ENCODE results near the gene ASB10. TPM values are rescaled to one million over a fixed set of nuclear protein-coding genes. Genes with fewer than 3 reads are reported as not detected.

ASB10 gene
- total and polyA plus RNA-seq, 2 experiments from 2014 or later: not detected

DNA sequence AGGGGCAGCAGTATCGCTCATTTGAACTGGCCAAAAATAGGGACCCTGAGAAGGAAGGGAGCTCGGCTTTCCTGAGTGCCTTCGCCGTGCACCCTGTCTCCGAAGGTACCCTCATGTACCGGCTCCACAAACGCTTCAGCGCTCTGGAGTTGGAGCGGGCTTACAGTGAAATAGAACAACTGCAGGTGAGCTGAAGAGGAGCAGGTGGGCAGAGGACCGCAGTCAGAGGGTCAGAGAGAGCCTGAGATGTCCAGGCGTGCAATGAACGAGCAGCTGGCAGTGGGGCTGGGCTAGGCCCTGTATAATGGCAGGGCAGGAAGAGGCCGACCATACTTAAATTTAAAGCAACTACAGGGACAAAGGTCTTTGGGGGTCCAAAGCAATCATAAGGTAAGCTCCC lies 49.4 kb upstream of the ASB10 start:
- Histone ChIP-seq H3K4me1 (ENCODE audit: insufficient read depth) (peaks cover 6% of the 10 kb centered on the region; the same call in 1 of the 2 replicates), H3K9me2 (ENCODE audit: insufficient read depth) (no peaks in the 10 kb centered on the region), H3K36me3 (ENCODE audit: insufficient read depth) (no peaks in the 10 kb centered on the region), H3F3A (replicated peaks; ENCODE audit: low read depth) (no peaks in the 10 kb centered on the region), H4K20me1 (replicated peaks; ENCODE audit: insufficient read depth) (peaks cover 18% of the 10 kb centered on the region; the same call in 1 of the 2 replicates), H3K79me2 (replicated peaks; ENCODE audit: insufficient read depth) (peaks cover 19% of the 10 kb centered on the region), H2AFZ (no peak overlapping the region), H3K27ac (ENCODE audit: low read depth) (no peak overlapping the region), H3K4me3 (no peak overlapping the region), H3K27me3 (ENCODE audit: insufficient read depth) (no peaks in the 10 kb centered on the region), H3K4me2 (no peak overlapping the region)
- ATAC-seq (no peak), DNase-seq (ENCODE audit: low spot score) (no peak)
- no peak overlapping the region for H3K4me3 Mint-ChIP-seq
- H3K36me3 Mint-ChIP-seq (ENCODE audit: low read depth): peaks cover 17% of the 10 kb centered on the region
- TF ChIP-seq POLR2AphosphoS5 (IDR thresholded peaks at IDR 0.05; ENCODE audit: low read depth) (no peak), JUNB (IDR thresholded peaks at IDR 0.05; ENCODE audit: unreplicated experiment) (no peak), STAT1 (IDR thresholded peaks at IDR 0.05; ENCODE audit: unreplicated experiment) (no peak), EZH2phosphoT487 (IDR thresholded peaks at IDR 0.05; ENCODE audit: unreplicated experiment) (no peak), EZH2 (IDR thresholded peaks at IDR 0.05; ENCODE audit: low read depth, unreplicated experiment) (no peak), ZNF331 (CRISPR knock-in tag; IDR thresholded peaks at IDR 0.05; ENCODE audit: low read depth) (no peak), CREB1 (CRISPR knock-in tag; IDR thresholded peaks at IDR 0.05; ENCODE audit: low read depth) (no peak), NANOG (IDR thresholded peaks at IDR 0.05; ENCODE audit: borderline replicate concordance) (no peak)
- TF ChIP-seq, protein P1, sequence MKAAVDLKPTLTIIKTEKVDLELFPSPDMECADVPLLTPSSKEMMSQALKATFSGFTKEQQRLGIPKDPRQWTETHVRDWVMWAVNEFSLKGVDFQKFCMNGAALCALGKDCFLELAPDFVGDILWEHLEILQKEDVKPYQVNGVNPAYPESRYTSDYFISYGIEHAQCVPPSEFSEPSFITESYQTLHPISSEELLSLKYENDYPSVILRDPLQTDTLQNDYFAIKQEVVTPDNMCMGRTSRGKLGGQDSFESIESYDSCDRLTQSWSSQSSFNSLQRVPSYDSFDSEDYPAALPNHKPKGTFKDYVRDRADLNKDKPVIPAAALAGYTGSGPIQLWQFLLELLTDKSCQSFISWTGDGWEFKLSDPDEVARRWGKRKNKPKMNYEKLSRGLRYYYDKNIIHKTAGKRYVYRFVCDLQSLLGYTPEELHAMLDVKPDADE (IDR thresholded peaks at IDR 0.05): no peak
- H3K9me3 Mint-ChIP-seq: no peaks in the 10 kb centered on the region
- H3K4me1 Mint-ChIP-seq: peaks cover 23% of the 10 kb centered on the region
- H3K27me3 Mint-ChIP-seq (ENCODE audit: insufficient read depth, low read depth, poor library complexity): peaks cover 14% of the 10 kb centered on the region
- no peak overlapping the region for H3K27ac Mint-ChIP-seq

DNA sequence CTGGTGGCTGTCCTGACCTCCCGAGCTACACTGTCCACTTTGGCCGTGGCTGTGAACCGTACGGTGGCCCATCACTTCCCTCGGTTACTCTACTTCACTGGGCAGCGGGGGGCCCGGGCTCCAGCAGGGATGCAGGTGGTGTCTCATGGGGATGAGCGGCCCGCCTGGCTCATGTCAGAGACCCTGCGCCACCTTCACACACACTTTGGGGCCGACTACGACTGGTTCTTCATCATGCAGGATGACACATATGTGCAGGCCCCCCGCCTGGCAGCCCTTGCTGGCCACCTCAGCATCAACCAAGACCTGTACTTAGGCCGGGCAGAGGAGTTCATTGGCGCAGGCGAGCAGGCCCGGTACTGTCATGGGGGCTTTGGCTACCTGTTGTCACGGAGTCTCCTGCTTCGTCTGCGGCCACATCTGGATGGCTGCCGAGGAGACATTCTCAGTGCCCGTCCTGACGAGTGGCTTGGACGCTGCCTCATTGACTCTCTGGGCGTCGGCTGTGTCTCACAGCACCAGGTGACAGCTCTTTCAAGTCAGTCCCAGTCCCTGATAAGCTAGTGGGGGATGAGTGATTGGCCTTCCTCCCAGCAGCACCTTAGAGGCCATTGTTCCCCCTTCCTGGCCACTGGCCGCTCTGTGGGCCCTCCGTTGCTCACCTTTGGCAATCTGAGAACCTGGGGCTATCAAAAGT lies 48.2 kb upstream of the ASB10 start:
- H3K4me1 Mint-ChIP-seq: peaks cover 17% of the 10 kb centered on the region
- Histone ChIP-seq H3K9me2 (ENCODE audit: insufficient read depth) (no peaks in the 10 kb centered on the region), H3K27me3 (ENCODE audit: insufficient read depth) (no peaks in the 10 kb centered on the region), H3F3A (replicated peaks; ENCODE audit: low read depth) (no peaks in the 10 kb centered on the region), H4K20me1 (replicated peaks; ENCODE audit: insufficient read depth) (peaks cover 18% of the 10 kb centered on the region; the same call in 1 of the 2 replicates), H3K4me2 (no peak overlapping the region), H3K4me1 (ENCODE audit: insufficient read depth) (peaks cover 6% of the 10 kb centered on the region; the same call in 1 of the 2 replicates), H3K4me3 (no peak overlapping the region), H3K79me2 (replicated peaks; ENCODE audit: insufficient read depth) (peaks cover 19% of the 10 kb centered on the region), H3K27ac (ENCODE audit: low read depth) (no peak overlapping the region), H3K36me3 (ENCODE audit: insufficient read depth) (no peaks in the 10 kb centered on the region), H2AFZ (no peak overlapping the region)
- DNase-seq (ENCODE audit: low spot score) (no peak), ATAC-seq (no peak)
- H3K4me3 Mint-ChIP-seq: no peak overlapping the region
- H3K36me3 Mint-ChIP-seq (ENCODE audit: low read depth): peaks cover 17% of the 10 kb centered on the region
- peaks cover 11% of the 10 kb centered on the region for H3K27me3 Mint-ChIP-seq (ENCODE audit: insufficient read depth, low read depth, poor library complexity)
- no peak overlapping the region for H3K27ac Mint-ChIP-seq
- no peaks in the 10 kb centered on the region for H3K9me3 Mint-ChIP-seq
- TF ChIP-seq, protein P2, sequence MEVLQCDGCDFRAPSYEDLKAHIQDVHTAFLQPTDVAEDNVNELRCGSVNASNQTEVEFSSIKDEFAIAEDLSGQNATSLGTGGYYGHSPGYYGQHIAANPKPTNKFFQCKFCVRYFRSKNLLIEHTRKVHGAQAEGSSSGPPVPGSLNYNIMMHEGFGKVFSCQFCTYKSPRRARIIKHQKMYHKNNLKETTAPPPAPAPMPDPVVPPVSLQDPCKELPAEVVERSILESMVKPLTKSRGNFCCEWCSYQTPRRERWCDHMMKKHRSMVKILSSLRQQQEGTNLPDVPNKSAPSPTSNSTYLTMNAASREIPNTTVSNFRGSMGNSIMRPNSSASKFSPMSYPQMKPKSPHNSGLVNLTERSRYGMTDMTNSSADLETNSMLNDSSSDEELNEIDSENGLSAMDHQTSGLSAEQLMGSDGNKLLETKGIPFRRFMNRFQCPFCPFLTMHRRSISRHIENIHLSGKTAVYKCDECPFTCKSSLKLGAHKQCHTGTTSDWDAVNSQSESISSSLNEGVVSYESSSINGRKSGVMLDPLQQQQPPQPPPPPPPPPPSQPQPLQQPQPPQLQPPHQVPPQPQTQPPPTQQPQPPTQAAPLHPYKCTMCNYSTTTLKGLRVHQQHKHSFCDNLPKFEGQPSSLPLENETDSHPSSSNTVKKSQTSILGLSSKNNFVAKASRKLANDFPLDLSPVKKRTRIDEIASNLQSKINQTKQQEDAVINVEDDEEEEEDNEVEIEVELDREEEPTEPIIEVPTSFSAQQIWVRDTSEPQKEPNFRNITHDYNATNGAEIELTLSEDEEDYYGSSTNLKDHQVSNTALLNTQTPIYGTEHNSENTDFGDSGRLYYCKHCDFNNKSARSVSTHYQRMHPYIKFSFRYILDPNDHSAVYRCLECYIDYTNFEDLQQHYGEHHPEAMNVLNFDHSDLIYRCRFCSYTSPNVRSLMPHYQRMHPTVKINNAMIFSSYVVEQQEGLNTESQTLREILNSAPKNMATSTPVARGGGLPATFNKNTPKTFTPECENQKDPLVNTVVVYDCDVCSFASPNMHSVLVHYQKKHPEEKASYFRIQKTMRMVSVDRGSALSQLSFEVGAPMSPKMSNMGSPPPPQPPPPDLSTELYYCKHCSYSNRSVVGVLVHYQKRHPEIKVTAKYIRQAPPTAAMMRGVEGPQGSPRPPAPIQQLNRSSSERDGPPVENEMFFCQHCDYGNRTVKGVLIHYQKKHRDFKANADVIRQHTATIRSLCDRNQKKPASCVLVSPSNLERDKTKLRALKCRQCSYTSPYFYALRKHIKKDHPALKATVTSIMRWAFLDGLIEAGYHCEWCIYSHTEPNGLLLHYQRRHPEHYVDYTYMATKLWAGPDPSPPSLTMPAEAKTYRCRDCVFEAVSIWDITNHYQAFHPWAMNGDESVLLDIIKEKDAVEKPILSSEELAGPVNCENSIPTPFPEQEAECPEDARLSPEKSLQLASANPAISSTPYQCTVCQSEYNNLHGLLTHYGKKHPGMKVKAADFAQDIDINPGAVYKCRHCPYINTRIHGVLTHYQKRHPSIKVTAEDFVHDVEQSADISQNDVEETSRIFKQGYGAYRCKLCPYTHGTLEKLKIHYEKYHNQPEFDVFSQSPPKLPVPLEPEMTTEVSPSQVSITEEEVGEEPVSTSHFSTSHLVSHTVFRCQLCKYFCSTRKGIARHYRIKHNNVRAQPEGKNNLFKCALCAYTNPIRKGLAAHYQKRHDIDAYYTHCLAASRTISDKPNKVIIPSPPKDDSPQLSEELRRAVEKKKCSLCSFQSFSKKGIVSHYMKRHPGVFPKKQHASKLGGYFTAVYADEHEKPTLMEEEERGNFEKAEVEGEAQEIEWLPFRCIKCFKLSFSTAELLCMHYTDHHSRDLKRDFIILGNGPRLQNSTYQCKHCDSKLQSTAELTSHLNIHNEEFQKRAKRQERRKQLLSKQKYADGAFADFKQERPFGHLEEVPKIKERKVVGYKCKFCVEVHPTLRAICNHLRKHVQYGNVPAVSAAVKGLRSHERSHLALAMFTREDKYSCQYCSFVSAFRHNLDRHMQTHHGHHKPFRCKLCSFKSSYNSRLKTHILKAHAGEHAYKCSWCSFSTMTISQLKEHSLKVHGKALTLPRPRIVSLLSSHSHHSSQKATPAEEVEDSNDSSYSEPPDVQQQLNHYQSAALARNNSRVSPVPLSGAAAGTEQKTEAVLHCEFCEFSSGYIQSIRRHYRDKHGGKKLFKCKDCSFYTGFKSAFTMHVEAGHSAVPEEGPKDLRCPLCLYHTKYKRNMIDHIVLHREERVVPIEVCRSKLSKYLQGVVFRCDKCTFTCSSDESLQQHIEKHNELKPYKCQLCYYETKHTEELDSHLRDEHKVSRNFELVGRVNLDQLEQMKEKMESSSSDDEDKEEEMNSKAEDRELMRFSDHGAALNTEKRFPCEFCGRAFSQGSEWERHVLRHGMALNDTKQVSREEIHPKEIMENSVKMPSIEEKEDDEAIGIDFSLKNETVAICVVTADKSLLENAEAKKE (CRISPR knock-in tag; IDR thresholded peaks at IDR 0.05): no peak
- TF ChIP-seq, protein P1 (IDR thresholded peaks at IDR 0.05): no peak
- TF ChIP-seq, protein P3, sequence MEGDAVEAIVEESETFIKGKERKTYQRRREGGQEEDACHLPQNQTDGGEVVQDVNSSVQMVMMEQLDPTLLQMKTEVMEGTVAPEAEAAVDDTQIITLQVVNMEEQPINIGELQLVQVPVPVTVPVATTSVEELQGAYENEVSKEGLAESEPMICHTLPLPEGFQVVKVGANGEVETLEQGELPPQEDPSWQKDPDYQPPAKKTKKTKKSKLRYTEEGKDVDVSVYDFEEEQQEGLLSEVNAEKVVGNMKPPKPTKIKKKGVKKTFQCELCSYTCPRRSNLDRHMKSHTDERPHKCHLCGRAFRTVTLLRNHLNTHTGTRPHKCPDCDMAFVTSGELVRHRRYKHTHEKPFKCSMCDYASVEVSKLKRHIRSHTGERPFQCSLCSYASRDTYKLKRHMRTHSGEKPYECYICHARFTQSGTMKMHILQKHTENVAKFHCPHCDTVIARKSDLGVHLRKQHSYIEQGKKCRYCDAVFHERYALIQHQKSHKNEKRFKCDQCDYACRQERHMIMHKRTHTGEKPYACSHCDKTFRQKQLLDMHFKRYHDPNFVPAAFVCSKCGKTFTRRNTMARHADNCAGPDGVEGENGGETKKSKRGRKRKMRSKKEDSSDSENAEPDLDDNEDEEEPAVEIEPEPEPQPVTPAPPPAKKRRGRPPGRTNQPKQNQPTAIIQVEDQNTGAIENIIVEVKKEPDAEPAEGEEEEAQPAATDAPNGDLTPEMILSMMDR (conservative IDR thresholded peaks at IDR 0.05; ENCODE audit: low read depth in 2 of 2): no peak
- TF ChIP-seq CREB1 (CRISPR knock-in tag; IDR thresholded peaks at IDR 0.05; ENCODE audit: low read depth) (no peak), POLR2AphosphoS5 (IDR thresholded peaks at IDR 0.05; ENCODE audit: low read depth) (no peak)
